NCI-H345 (cell line): Measurements from ENCODE around the gene TSNAXIP1.
"Not testable (repeated sequence)": the region's sequence is repeated elsewhere in the genome, so short reads cannot be mapped to it uniquely, and the experiment has no call there.

ENCODE experiments used
- DNase-seq: peaks from one replicate; lab custom pipeline; 2025; lab: John Stamatoyannopoulos, UW

Gene TSNAXIP1

DNA sequence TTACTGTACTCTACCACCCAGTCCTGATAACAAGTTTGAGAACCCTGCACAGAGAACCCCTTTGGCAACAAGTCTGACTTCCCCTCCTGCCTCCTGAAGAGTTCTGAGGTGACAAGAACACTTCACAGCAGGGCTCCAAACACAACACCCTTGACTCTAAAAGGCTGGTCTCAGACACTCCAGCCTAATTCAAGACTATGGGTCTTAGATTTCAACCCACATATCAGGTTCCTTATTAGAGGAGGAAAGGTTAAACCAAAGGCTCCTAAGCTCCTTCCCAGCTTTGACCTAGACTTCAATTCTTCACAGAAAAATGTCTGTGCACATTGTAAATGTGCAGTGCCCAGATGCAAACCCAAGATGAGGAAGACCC is 23.4 kb upstream of the TSNAXIP1 start:
- DNase-seq: no peak

DNA sequence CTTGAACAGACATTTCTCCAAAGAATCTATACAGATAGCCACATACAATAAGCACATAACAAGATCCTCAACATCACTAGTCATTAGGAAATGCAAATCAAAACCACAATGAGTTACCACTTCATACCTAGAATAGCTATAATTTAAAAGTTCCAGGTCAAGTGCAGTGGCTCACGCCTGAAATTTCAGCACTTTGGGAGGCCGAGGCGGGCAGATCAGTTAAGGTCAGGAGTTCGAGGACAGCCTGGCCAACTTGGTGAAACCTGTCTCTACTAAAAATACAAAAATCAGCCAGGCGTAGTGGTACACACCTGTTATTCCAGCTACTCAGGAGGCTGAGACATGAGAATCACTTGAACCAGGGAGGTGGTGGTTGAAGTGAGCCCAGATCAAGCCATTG is 20.2 kb upstream of the TSNAXIP1 start:
- DNase-seq: no peak

DNA sequence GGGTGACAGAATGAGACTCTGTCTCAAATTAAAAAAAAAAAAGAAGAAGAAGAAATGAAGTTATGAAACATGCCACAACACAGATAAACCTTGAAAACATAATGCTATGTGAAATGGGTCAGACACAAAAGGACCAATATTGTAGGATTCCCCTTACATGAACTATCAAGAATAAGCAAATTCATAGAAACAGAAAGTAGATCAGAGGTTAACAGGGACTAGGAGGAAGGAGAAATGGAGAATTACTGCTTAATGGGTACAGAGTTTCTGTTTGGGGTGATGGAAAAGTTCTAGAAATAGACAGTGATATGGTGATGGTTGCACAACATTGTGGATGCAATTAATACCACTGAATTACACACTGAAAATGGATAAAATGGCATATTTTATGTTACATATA is 16.6 kb upstream of the TSNAXIP1 start:
- no peak for DNase-seq

DNA sequence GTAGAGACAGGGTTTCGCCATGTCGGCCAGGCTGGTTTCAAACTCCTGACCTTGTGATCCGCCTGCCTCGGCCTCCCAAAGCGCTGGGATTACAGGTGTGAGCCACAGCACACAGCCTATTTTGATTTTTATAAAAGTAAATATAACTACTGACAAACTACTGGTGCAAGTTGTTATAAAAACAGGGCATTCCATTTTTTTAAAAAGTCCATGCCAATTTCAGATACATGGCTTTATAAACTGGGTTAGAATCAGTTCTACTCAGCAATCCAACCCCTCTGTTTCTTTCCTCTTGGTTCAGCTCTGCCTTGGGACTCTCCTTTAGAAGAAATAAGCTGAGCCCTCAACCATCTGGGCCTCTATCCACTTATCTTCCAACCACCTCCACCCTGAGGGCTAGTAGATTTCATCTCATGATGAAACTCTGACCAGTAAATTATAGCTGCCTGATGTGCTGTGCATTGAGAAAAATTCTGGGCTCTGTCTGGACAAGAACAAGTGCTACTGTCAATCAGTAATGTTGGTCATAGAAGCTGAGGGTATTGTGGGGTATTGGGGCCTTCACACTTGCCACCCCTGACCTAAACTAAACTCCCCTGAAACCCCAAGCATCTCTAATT is 10.5 kb upstream of the TSNAXIP1 start:
- DNase-seq: no peak

DNA sequence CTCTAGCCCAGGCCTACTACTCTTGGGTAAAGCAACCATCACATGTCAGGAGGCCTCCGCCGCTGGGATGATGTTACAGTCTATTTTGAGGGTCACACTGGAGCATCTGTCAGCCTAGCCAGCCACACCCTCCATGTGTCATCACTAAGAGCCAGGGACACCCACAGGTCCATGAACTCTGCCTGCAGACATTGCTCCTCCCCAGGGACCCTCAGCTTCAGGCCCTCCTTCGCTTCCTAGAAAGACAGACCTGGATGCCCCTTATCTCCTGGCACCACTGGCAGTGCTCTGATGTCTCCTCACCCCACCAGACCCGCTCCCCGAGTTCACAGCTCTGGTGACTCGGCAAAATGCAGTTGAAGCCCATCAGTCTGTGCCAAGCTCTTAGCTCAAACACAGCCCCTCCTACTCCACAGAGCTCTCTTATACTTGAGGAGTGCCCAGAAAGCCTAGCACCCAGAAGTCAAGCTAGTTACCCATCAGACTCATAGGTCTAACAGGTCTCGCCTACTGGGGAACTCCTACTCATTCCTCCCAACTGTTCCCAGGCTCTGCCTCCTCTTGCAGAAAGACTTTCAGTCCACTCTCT is 6.3 kb upstream of the TSNAXIP1 start:
- DNase-seq: no peak

DNA sequence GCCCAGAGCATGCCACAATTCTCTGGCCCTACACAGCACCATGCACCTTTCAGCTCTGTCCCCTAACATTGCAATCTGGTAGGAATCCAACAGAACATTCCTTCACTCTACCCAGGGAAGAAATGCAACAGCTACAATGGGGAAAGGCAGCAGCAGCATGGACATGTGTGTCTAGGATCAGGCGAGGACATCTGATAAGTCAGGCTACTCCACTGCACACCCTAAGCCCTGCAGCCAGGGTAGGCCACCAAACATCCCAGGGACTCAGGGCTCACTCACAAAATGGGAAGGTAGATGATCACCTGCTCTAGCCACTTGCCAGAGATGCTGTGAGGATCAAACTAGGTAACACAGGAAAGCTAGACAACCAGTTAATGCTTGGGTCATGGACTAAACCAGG is 5.4 kb upstream of the TSNAXIP1 start:
- DNase-seq: no peak

DNA sequence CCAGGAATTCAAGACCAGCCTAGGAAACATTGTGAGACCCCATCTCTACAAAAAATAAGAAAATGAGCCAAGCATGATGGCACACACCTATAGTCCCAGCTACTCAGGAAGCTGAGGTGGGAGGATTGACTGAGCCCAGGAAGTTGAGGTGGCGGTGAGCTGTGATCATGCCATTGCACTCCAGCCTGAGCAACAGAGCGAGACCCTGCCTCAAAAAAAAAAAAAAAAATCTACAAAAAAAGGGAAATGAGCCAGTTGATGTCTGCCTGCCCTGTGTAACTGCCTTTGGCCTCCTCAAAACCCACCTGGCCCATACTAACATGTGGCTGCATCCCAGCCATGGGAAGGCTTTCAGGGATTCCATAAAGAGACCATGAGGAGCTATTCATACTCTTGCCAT is 4.8 kb upstream of the TSNAXIP1 start:
- no peak for DNase-seq

DNA sequence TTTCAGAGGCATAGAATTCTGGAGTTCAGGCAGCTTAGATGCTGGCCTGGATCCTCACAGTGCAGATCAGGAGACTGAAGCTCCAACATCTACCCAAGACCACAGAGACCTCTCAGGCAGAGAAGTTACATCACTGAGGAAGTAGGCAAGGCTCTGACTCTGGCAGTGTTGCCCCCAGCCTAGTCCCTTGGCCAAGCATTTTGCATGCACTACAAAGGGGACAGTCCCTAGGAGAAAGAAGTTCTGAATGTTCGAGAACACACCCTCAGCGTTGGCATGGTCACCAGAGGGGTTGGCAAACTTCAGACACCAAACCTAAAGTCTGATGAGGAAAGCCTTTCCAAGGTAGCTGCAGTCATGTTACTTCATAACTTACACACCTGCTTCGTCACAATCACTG is 2.8 kb upstream of the TSNAXIP1 start:
- DNase-seq: no peak

DNA sequence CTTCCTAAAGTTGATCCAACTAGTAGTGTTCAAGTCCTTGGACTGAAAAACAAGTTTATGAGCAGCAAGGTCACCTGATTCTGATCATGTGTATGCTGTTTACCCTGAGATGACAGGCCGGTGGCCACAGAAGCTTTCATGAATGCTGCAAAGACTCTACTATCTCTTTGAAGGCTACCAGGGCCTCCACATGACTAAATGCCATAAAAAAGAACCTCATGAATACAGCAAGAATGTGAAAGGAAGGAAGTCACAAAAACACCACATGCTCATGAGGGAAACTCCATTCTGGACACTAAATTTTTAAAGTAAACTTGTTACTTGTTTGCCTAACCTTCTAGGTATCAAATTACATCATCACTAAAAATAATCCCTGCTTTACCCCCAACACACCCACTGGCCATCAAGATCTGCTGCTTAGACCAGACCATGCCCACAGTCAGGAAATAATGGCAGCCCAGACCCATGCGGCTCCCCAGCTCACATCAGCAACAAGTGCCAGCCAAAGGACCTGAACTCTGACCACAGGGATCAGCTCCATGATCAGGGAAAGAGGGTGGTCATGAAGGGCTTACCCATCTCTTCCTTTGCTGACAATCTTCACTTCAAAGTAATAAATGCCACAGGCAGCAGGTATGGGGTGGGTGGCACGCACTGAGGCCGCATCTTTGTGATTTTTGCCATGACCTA is 1.7 kb upstream of the TSNAXIP1 start:
- no peak for DNase-seq

DNA sequence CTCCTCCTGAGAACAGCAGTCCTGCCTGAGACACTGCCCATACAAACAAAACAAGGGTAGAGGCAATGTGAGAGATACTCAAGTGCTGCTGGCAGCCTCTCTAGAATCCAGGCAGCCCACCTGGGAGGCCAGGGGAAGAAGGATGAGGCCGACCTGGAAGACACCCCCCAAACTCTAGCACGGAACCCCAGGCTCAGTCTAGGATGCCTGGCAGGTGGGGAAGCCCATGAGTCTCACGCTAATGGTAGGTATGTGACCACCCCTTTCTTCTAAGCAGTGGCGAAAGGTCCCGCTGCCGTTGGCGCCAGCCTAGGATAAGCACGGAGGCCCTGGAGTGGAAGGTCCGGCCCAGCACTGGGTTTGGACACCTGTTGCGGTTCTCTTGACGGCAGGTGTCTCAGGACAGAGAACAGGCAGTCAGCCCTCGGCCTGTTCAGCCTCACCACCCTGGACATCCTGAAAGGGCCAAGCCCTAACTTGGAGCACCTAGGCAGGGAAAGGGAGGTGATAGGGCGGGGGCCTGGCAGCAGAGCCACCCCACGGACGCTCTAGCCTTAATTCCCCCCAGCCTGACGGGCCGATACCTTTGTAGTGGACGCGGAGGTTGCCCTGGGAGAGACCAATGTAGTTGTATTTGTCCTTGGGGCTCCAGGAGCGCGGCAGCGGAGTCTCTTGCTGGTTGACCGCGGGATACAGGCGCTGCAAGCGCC is 816 bp upstream of the TSNAXIP1 start:
- DNase-seq: no peak

DNA sequence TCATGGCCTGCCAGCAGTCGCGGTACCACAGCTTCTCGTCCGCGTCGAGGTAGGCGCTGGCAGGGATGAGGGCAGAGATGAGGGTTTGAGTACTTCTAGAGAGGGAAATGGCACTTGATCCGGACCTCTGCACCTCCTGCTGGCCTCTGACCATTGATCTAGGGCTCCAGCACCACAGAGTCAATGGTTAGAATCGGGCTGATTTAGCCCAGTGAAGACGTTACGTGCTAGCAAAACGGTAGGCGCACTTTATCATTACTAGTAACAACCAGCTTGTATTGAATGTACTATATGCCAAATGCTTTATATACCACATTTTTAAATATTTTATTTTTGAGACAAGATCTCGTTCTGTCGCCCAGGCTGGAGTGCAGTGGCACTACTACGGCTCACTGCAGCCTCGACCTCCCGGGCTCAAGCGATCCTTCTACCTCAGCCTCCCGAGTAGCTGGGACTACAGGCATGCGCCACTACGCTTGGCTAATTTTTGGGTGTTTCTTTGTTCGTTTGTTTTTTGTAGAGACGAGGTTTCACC is 526 bp downstream of the TSNAXIP1 start:
- DNase-seq: no peak

DNA sequence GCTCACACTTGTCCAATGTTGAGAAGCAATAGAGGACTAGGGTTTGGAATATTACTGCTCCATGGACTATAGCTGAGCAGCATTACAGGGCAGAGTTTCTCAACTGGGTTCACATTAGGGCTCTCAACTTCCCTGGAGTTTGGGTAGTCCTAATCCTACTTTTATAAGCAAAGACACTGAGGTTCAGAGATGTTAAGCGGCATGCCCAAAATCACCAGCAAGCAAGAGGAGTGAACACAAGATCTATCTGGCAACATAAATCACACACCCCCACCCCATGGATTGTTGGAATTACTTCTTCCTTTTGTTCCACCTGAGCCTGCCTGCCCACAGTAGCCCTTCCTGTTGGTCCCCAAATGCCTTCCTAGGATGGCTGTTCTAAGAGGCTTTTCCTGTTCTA is 5.2 kb downstream of the TSNAXIP1 start:
- DNase-seq: no peak

DNA sequence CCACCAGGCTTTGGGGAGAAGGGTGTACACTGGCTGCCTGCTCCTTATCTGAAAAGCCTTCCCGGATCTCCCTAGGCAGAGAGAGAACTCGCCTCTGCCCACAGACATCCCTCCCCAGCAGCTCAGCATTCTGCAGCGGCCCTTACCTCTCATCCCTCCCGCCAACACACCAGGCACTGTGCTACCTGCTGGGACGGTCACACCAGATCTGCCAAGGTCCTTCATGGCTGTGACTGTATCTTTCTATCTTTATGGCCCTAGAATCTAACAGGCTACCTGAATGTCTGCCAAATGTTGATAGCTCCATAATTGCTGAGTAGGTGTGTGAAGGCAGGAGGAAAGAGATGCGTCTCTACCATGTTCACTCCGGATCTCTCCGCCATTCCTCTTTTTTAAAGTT is 7.9 kb downstream of the TSNAXIP1 start:
- no peak for DNase-seq

DNA sequence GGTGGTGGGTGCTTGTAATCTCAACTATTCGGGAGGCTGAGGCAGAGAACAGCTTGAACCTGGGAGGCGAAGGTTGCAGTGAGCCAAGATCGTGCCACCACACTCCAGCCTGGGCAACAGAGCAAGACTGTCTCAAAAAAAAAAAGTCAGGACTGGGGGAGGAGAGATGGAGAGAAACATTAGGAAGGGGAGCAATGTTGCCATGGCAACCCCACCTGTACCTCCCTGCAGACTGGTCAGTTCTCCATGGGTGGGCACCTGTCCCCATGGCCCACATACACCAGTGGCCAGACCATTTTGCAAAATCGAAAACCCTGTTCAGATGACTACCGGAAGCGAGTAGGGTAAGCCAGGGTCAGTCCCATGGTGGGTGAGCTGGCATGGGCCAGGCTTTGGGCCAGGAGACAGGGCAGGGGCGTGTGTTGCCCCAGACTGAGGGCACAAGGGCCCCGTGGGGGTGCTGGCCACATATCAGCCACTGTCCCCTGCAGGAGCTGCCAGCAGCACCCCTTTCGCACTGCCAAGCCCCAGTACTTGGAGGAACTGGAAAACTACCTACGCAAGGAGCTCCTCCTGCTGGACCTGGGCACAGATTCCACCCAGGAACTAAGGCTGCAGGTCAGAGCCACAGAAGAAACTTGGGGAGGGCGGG is 14.0 kb downstream of the TSNAXIP1 start:
- no peak for DNase-seq

DNA sequence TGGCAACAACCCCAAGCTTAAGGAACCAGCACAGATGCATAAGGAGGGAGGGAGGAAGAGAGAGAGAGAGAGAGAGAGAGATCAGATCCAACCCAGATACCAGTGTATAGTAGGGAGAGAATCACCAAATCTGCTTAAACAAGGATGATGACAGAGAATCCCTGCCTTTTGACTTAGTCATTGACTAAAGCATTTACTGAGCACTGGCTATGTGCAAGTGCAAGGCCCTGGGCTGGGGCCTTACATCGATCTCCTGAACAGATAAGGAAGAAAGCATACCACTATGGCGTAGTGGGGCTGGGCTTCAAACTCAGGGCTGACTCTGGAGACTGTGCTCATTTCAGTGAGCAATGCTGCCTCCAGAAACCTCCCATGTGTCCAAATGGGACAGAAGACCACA is 15.8 kb downstream of the TSNAXIP1 start:
- DNase-seq: no peak

DNA sequence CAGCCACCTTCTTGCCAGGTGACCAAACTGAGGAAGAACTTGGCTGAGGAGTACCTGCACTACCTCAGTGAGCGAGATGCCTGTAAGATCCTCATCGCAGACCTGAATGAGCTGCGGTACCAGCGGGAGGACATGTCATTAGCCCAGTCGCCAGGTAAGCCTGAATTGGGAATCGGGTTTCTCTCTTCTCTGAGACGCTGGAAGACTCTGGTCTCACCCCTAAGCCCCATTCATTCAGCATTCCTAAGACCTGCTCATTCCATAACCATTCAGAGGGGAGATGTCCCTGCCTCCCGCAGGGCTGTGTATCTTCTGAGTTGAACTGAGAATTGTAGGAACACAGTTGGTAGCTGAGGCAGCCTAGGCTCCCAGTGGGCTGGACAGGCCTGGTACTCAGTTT is 18.4 kb downstream of the TSNAXIP1 start:
- DNase-seq: no peak

DNA sequence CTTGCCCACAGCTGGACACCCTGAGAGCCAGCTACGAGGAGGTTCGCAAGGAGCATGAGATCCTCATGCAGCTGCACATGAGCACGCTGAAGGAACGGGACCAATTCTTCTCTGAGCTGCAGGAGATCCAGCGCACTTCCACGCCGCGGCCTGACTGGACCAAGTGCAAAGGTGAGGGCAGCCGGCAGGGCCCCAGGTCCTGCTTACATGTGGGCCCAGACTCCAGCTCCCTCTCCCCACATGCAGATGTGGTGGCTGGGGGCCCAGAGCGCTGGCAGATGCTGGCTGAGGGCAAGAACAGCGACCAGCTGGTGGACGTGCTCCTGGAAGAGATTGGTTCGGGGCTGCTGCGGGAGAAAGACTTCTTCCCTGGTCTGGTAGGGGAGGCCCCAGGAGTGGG is 19.2 kb downstream of the TSNAXIP1 start:
- no peak for DNase-seq

DNA sequence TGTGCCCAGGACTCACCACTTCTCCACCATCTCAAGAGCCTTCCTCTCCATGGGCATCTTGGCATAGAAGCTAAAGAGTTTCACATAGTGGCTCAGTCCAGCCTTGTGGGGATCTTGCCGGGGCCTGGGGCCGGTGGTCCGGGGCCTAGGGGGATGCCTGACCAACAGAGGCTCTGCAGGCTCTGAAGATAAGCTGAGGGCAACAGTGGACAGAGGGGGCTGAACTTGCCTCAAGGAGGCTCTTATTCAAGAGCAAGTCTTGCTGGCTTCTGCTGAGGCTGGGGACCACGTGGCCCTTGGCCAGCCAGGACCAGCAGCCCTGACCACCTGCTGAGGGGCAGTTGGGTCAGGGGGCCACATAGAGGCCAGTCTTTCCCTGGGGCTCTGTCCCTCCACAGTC is 22.0 kb downstream of the TSNAXIP1 start:
- no peak for DNase-seq

DNA sequence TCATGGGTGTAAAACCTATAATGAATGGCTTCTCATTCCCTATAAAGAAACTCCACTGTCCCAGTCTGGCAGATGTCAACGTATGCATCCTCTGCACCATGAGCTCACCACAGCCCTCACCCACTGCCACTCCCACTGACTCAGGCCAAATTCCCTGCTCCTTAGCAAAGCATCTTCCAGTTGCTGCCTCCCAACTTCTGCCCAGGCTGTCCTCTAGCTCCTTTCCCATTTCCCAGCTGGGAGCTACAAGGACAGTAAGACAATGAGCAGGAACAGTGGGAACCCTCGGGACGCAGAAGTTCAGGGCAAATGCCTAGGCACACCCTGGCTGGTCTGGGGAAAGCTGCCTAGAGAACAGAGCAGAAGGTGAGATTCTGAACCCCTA is 26.3 kb downstream of the TSNAXIP1 start:
- no peak for DNase-seq

DNA sequence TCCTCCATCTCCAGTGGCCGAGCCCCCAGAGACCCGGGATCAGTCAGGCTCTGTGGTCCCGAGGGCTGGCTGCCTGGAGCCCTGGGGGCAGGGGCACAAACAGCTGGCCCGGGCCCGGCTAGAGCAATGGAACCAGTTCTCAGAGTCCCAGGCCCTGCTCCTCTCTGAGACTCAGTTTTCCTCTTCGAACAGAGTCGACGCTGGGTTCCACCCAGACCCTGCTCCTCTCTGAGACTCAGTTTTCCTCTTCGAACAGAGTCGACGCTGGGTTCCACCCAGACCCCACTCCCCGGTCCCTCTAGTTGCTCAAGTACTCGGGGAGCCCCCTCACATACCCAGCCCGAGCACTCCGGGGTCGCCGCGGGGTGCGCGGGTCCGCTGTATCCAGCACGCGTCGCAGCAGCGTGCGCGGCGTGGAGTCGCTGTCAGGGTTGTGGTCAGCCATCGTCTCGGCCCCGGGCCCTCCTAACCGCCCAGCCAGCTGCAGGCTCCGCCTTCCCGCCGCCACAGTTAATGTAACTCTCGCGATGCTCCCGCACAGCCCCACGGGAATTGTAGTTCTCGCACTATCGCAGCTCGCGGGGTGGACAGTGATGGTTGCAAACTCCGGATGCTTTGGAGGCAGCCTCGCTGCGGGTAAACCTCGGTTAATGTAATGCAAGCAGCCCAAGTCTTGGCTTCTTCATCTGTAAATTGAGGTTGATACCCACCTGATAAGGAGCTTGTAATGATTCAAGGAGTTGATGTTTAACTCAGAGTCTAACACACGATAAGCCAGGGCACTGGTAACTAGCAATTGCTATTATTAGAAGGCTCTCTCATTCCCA is 26.9 kb downstream of the TSNAXIP1 start:
- peak; percentile 88 for DNase-seq

DNA sequence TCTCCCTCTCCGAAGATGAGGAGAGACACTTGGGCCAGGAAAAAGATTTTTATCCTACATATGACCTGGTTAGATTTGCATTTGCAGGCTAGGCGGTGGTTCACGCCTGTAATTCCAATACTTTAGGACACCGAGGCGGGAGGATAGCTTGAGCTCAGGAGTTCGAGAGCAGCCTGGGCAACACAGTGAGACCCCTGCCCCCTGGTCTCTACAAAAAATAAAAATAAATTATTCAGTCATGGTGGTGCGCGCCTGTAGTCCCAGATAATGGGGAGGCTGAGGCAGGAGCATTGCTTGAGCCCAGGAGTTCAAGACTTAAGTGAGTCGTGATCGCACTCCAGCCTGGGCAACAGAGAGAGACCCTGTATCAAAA is 27.5 kb downstream of the TSNAXIP1 start:
- DNase-seq: no peak

DNA sequence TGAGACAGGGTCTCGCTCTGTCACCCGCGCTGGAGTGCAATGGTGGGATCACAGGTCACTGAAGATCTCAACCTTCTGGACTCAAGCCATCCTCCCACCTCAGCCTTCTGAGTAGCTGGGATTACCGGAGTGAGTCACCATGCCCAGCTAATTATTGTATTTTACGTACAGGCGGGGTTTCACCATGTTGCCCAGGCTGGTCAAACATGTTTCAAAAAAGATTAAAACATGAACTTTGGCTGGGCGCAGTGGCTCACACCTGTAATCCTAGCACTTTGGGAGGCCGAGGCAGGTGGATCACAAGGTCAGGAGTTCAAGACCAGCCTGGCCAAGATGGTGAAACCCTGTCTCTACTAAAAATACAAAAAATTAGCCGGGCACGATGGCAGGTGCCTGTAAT is 30.5 kb downstream of the TSNAXIP1 start:
- DNase-seq: not testable (repeated sequence)
